Esophagus squamous epithelium (tissue), 5 donors: ENCODE measurements around the gene BABAM2. TPM values are rescaled to one million over a fixed set of nuclear protein-coding genes. Genes with fewer than 3 reads are reported as not detected.
A peak's percentile ranks its signal among the peaks of the same experiment; 100 is the strongest.

ENCODE experiments used
- DNase-seq: peaks from one replicate; lab custom pipeline; 2025; lab: John Stamatoyannopoulos, UW
- H3K27ac ChIP-seq, 4 donors: fragments of 200-600 bp; sonication (generic); one replicate each; pipeline ENCODE4 v1.5.1; 2016 to 2019; ENCODE audit warnings: mild to moderate bottlenecking in 1 of 4
- H3K27me3 ChIP-seq, 4 donors: fragments of 200-600 bp; sonication (generic); 1 replicate in 3 of 4; 2 replicates in 1 of 4; pipeline versions ENCODE4 v1.5.1 to v1.6.0; 2017 to 2021; ENCODE audit warnings: antibody characterized with exemption in 1 of 4
- H3K36me3 ChIP-seq, 3 donors: fragments of 200-600 bp; sonication (generic); one replicate each; pipeline ENCODE4 v1.5.1; 2016 to 2019
- H3K4me1 ChIP-seq, 3 donors: fragments of 200-600 bp; sonication (generic); one replicate each; pipeline ENCODE4 v1.5.1; 2017 to 2019
- H3K4me3 ChIP-seq, 4 donors: fragments of 200-600 bp; sonication (generic); 1 replicate in 3 of 4; 2 replicates in 1 of 4; pipeline ENCODE4 v1.5.1; 2016 to 2019; ENCODE audit warnings: mild to moderate bottlenecking in 2 of 4, moderate library complexity in 1 of 4
- H3K9me3 ChIP-seq, 3 donors: fragments of 200-600 bp; sonication (generic); one replicate each; pipeline ENCODE4 v1.5.1; 2016 to 2019
- POLR2A ChIP-seq, 4 donors: fragments of 450-650 bp; IDR thresholded peaks; one replicate each; pipeline ENCODE4 v1.6.1; 2017; ENCODE audit warnings: antibody characterized with exemption in 4 of 4, mild to moderate bottlenecking in 4 of 4, moderate library complexity in 3 of 4
- WGBS, 2 donors: methylation state at CpG; one replicate each; pipeline ENCODE4 v1.1.5; 2018; 5-methylcytosine and 5-hydroxymethylcytosine counted together
- intact Hi-C: fragments of 100-400 bp; cut with DNase I; formaldehyde crosslinking; loops from one replicate; pipeline ENCODE4 v1.15.0; 2022
- small RNA-seq, 4 donors: library from RNA; depleted of rRNA; stranded (forward); fragments of <200 nt; gene quantifications; one replicate each; pipeline ENCODE3, GENCODE V24; 2016
- total RNA-seq, 4 donors: library from RNA; depleted of rRNA; stranded (reverse); fragments of >200 nt; gene quantifications; one replicate each; pipeline ENCODE4 v1.1.0, GENCODE V29; 2016
- TF ChIP-seq, protein P1 (sequence below), 6 experiments: fragments of 450-650 bp in 4 of 6; fragments of 200-600 bp in 2 of 6; sonication (generic) in 2 of 6; IDR thresholded peaks; one replicate each; pipeline ENCODE4 v1.5.1; 2016 to 2019; ENCODE audit warnings: antibody characterized with exemption in 6 of 6, mild to moderate bottlenecking in 4 of 6, moderate library complexity in 4 of 6
- donor health status: DM: yes; HTN: yes; CAD: no.

The BABAM2 gene
- total RNA-seq, 4 donors from 2014 or later = 16.6 to 28.3 (median 24.3) TPM

DNA sequence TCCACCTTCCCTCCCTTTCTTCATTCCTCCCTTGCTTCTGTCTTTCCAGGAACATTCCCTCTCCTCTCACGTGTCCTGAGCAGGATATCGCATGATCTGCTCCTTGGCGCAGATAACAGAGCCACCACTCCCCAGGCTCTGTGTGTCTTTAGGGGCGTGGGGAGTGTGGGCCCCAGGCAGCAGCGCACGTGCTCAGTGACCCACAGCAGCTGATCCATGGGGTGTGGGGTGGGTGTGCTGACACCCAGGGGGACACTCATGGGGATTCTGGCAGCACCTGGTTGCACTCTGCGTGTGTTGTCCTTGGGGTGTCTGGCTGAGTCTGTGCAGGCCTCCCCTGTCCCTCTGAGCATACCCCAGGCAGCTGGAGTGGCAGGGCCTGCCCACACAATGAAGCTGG is 492.2 kb downstream of the BABAM2 start:
- Histone ChIP-seq H3K4me3 (no peak overlapping the region), H3K27ac (peak overlapping the region; percentile 10 to 93 (median 43)), H3K9me3 (no peaks in the 10 kb centered on the region), H3K36me3 (no peaks in the 10 kb centered on the region), H3K27me3 (no peaks in the 10 kb centered on the region), H3K4me1 (peaks cover 15 to 92% (median 19%) of the 10 kb centered on the region in 3 donors)
- no peak for TF ChIP-seq POLR2A (IDR thresholded peaks at IDR 0.05)
- TF ChIP-seq, protein P1, sequence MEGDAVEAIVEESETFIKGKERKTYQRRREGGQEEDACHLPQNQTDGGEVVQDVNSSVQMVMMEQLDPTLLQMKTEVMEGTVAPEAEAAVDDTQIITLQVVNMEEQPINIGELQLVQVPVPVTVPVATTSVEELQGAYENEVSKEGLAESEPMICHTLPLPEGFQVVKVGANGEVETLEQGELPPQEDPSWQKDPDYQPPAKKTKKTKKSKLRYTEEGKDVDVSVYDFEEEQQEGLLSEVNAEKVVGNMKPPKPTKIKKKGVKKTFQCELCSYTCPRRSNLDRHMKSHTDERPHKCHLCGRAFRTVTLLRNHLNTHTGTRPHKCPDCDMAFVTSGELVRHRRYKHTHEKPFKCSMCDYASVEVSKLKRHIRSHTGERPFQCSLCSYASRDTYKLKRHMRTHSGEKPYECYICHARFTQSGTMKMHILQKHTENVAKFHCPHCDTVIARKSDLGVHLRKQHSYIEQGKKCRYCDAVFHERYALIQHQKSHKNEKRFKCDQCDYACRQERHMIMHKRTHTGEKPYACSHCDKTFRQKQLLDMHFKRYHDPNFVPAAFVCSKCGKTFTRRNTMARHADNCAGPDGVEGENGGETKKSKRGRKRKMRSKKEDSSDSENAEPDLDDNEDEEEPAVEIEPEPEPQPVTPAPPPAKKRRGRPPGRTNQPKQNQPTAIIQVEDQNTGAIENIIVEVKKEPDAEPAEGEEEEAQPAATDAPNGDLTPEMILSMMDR (IDR thresholded peaks at IDR 0.05) = no peak
- DNase-seq = no peak
- intact Hi-C loops = no loop called here
- 71 to 73% methylated on average over 2 to 7 of the region's 7 CpGs for WGBS, 2 donors

GRCh38 chr2:28387082-28387960 is 496.8 kb downstream of the BABAM2 start:
- H3K27ac ChIP-seq = peak overlapping the region in 1 of 4 donors; percentile 40

More at GRCh38 chr2:28387082-28387960, 496.8 kb downstream of the BABAM2 start:
- no peaks in the 10 kb centered on the region for H3K9me3 ChIP-seq
- no peaks in the 10 kb centered on the region for H3K27me3 ChIP-seq
- intact Hi-C loops = no loop called here
- no peak for TF ChIP-seq POLR2A (IDR thresholded peaks at IDR 0.05)
- TF ChIP-seq, protein P1 (IDR thresholded peaks at IDR 0.05) = no peak
- WGBS, 2 donors = 69% methylated on average over 5 to 6 of the region's 6 CpGs
- H3K4me1 ChIP-seq = peaks cover 11 to 70% (median 18%) of the 10 kb centered on the region in 3 donors
- no peaks in the 10 kb centered on the region for H3K36me3 ChIP-seq
- H3K4me3 ChIP-seq = no peak overlapping the region
- no peak for DNase-seq

Small RNAs within 50 kb of the gene (small RNA-seq; reads per million reads assigned to genes)
- 0 reads per million in 4 donors for gene MIR4263
- gene RF02271 = 0 reads per million in 4 donors

Other genes with a start within 250 kb of the BABAM2 start
- 10 to 100 TPM; 10.5 to 25.4 (median 14.2) TPM for gene SUPT7L, start 227.1 kb upstream of the BABAM2 start, total RNA-seq
- gene SLC4A1AP, start 226.8 kb upstream of the BABAM2 start, total RNA-seq = 10 to 100 TPM; 15.4 to 27.0 (median 24.1) TPM
- gene MRPL33, start 119.0 kb upstream of the BABAM2 start, total RNA-seq = 100 to 1,000 TPM in 1 of 4 donors, 10 to 100 TPM in 3; 50.4 to 114 (median 70.9) TPM
- gene RBKS, start 342 bp upstream of the BABAM2 start, total RNA-seq = 1 to 10 TPM; 1.4 to 5.2 (median 1.6) TPM